ENCODE measurements around the gene KCNA2.

DNA sequence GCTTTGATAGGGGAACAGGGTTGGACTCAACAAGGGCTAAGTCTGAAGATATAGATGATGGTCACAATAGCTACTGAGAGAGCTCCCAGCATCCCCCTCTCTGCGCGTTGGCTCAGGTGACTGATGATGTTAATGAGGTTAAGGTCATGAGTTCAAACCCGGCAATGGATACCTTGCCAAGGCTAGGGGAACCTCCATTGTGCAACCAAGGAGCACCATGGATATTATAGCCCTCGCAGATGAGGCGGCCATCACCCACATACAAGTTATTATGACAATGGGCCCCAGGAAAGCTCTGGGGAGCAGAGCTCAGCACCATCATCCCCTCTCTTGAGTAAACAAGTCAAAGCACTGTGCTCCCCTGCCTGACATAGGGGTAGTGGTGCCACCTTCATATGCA, 8.2 kb downstream of the KCNA2 start:
- TF ChIP-seq CTCF (IDR thresholded peaks at IDR 0.05) = no peak
- no peak for TF ChIP-seq POLR2AphosphoS5 (IDR thresholded peaks at IDR 0.05)
- TF ChIP-seq POLR2A (IDR thresholded peaks at IDR 0.05; ENCODE audit: low read depth) = no peak

All from esophagus muscularis mucosa (tissue), 3 donors.